Subcutaneous adipose tissue (tissue), 4 donors: Measurements from ENCODE around the gene LDLRAD4. TPM values are rescaled to one million over a fixed set of nuclear protein-coding genes. Genes with fewer than 3 reads are reported as not detected.

Experiments used
- CTCF ChIP-seq: fragments of 450-650 bp; IDR thresholded peaks from one replicate; pipeline ENCODE4 v1.5.1; 2016; ENCODE audit warnings: low read depth, mild to moderate bottlenecking, control low read depth, antibody characterized with exemption, moderate library complexity
- total RNA-seq, 4 donors: library from RNA; depleted of rRNA; stranded (reverse); fragments of >200 nt; gene quantifications; one replicate each; pipeline ENCODE4 v1.1.0, GENCODE V29; 2016

Gene LDLRAD4
- total RNA-seq, 4 donors from 2014 or later = 16.4 to 28.4 (median 21.6) TPM

- no peak for TF ChIP-seq CTCF
These were observed 157.0 kb downstream of the LDLRAD4 start for GRCh38 chr18:13375302-13376255.

- TF ChIP-seq CTCF = no peak
These were observed 157.8 kb downstream of the LDLRAD4 start for GRCh38 chr18:13376298-13376840.

GRCh38 chr18:13376841-13377351 is 158.3 kb downstream of the LDLRAD4 start:
- TF ChIP-seq CTCF = no peak

- TF ChIP-seq CTCF = no peak
These were observed 158.9 kb downstream of the LDLRAD4 start for GRCh38 chr18:13377496-13377895.

- no peak for TF ChIP-seq CTCF
These were observed 159.6 kb downstream of the LDLRAD4 start for GRCh38 chr18:13378150-13378549.

- TF ChIP-seq CTCF = no peak
These were observed 160.7 kb downstream of the LDLRAD4 start for GRCh38 chr18:13379062-13379865.
